WTC11 (cell line): ENCODE data around the gene PLSCR4. TPM values are rescaled to one million over a fixed set of nuclear protein-coding genes. Genes with fewer than 3 reads are reported as not detected.

ENCODE experiments used
- ATAC-seq: fragments of 200-7000 bp; cut with Tn5 transposase; 2 replicates; pipeline ENCODE4 v1.10.0; 2021; ENCODE audit warnings: mild to moderate bottlenecking, moderate library complexity
- CTCF ChIA-PET: fragments of 300-600 bp; sonication (Branson Sonifier 250); formaldehyde crosslinking; loops from one replicate; lab custom pipeline; 2021; ENCODE audit warnings: antibody characterized with exemption; lab: Charles Lee
- POLR2A ChIA-PET: fragments of 350-600 bp; sonication (Branson Sonifier 250); formaldehyde crosslinking; loops from one replicate; lab custom pipeline; 2021; ENCODE audit warnings: antibody characterized with exemption; lab: Charles Lee
- DNase-seq: peaks from one replicate; pipeline ENCODE4 v3.0.0; 2021; ENCODE audit warnings: low spot score
- H3K27ac Mint-ChIP-seq: 2 replicates; pipeline ENCODE4 v1.8.0; 2021; ENCODE audit warnings: mixed read lengths
- H3K27me3 Mint-ChIP-seq: 2 replicates; pipeline ENCODE4 v1.8.0; 2021; ENCODE audit warnings: low read depth, mild to moderate bottlenecking, moderate library complexity, mixed read lengths
- H3K36me3 Mint-ChIP-seq: 2 replicates; pipeline ENCODE4 v1.8.0; 2021; ENCODE audit warnings: mixed read lengths
- H3K4me1 Mint-ChIP-seq: 2 replicates; pipeline ENCODE4 v1.8.0; 2022; ENCODE audit warnings: mixed read lengths
- H3K4me3 Mint-ChIP-seq: 2 replicates; pipeline ENCODE4 v1.8.0; 2021; ENCODE audit warnings: mild to moderate bottlenecking, moderate library complexity, mixed read lengths
- H3K9me3 Mint-ChIP-seq: 2 replicates; pipeline ENCODE4 v1.8.0; 2021; ENCODE audit warnings: mixed read lengths
- CREM ChIP-seq: sonication (generic); formaldehyde crosslinking; IDR thresholded peaks from 2 replicates; pipeline ENCODE4 v1.8.1; 2022; ENCODE audit warnings: mild to moderate bottlenecking, missing genetic modification reagents, moderate library complexity
- GRHL2 ChIP-seq: fragments of 250-450 bp; sonication (Bioruptor Pico); IDR thresholded peaks from 2 replicates; pipeline ENCODE4 v1.8.0; 2022; ENCODE audit warnings: mild to moderate bottlenecking, moderate library complexity; ENCODE audit not compliant: insufficient replicate concordance, severe bottlenecking
- KAT7 ChIP-seq: sonication (generic); formaldehyde crosslinking; IDR thresholded peaks from 2 replicates; pipeline ENCODE4 v1.8.1; 2023; ENCODE audit warnings: missing genetic modification reagents, mild to moderate bottlenecking, borderline replicate concordance
- MXD4 ChIP-seq: fragments of 250-450 bp; sonication (Bioruptor Pico); IDR thresholded peaks from 2 replicates; pipeline ENCODE4 v1.8.0; 2021; ENCODE audit warnings: mild to moderate bottlenecking, moderate library complexity, borderline replicate concordance
- SMAD4 ChIP-seq: sonication (generic); formaldehyde crosslinking; IDR thresholded peaks from 2 replicates; pipeline ENCODE4 v1.8.0; 2022; ENCODE audit warnings: mild to moderate bottlenecking, missing genetic modification reagents
- SOX15 ChIP-seq: fragments of 250-450 bp; sonication (Bioruptor Pico); IDR thresholded peaks from 2 replicates; pipeline ENCODE4 v1.9.0; 2021; ENCODE audit warnings: mild to moderate bottlenecking
- TEAD1 ChIP-seq: sonication (generic); formaldehyde crosslinking; IDR thresholded peaks from 2 replicates; pipeline ENCODE4 v1.8.0; 2022; ENCODE audit warnings: mild to moderate bottlenecking, missing genetic modification reagents
- ZNF121 ChIP-seq: sonication (generic); formaldehyde crosslinking; IDR thresholded peaks from 2 replicates; pipeline ENCODE4 v1.8.0; 2023; ENCODE audit warnings: missing genetic modification reagents
- ZNF423 ChIP-seq: fragments of 250-450 bp; sonication (Bioruptor Pico); IDR thresholded peaks from 2 replicates; pipeline ENCODE4 v2.1.2; 2022; ENCODE audit warnings: mild to moderate bottlenecking, moderate library complexity
- ZNF671 ChIP-seq: fragments of 250-450 bp; sonication (Bioruptor Pico); IDR thresholded peaks from 2 replicates; pipeline ENCODE4 v1.8.0; 2021; ENCODE audit warnings: mild to moderate bottlenecking
- total RNA-seq: library from RNA; stranded (reverse); gene quantifications from 3 replicates; pipeline ENCODE4 v1.2.3, GENCODE V29; 2021
- TF ChIP-seq, protein P1 (sequence below): sonication (generic); formaldehyde crosslinking; IDR thresholded peaks from 2 replicates; pipeline ENCODE4 v1.8.1; 2023; ENCODE audit warnings: mild to moderate bottlenecking, moderate library complexity, missing genetic modification reagents
- TF ChIP-seq, protein P2 (sequence below): sonication (generic); formaldehyde crosslinking; IDR thresholded peaks from 2 replicates; pipeline ENCODE4 v1.8.1; 2022; ENCODE audit warnings: mild to moderate bottlenecking, missing genetic modification reagents, moderate library complexity, borderline replicate concordance
- TF ChIP-seq, protein P3 (sequence below): fragments of 250-450 bp; sonication (Bioruptor Pico); IDR thresholded peaks from 2 replicates; pipeline ENCODE4 v1.9.0; 2021; ENCODE audit warnings: mild to moderate bottlenecking, borderline replicate concordance
- TF ChIP-seq, protein P4 (sequence below): fragments of 250-450 bp; sonication (Bioruptor Pico); IDR thresholded peaks from 2 replicates; pipeline ENCODE4 v2.1.2; 2022; ENCODE audit warnings: mild to moderate bottlenecking, moderate library complexity
- TF ChIP-seq, protein P5 (sequence below): sonication (generic); formaldehyde crosslinking; IDR thresholded peaks from 2 replicates; pipeline ENCODE4 v1.8.1; 2023; ENCODE audit warnings: mild to moderate bottlenecking, missing genetic modification reagents, moderate library complexity
- TF ChIP-seq, protein P6 (sequence below): sonication (generic); formaldehyde crosslinking; IDR thresholded peaks from 2 replicates; pipeline ENCODE4 v1.8.0; 2023; ENCODE audit warnings: mild to moderate bottlenecking, missing genetic modification reagents
- TF ChIP-seq, protein P7 (sequence below): sonication (generic); formaldehyde crosslinking; IDR thresholded peaks from 2 replicates; pipeline ENCODE4 v1.8.0; 2022; ENCODE audit warnings: mild to moderate bottlenecking, missing genetic modification reagents
- TF ChIP-seq, protein P8 (sequence below): sonication (generic); formaldehyde crosslinking; IDR thresholded peaks from 2 replicates; pipeline ENCODE4 v1.8.0; 2023; ENCODE audit warnings: missing genetic modification reagents
- TF ChIP-seq, protein P9 (sequence below): sonication (generic); formaldehyde crosslinking; IDR thresholded peaks from 2 replicates; pipeline ENCODE4 v1.8.1; 2023; ENCODE audit warnings: mild to moderate bottlenecking, missing genetic modification reagents, moderate library complexity

PLSCR4 gene
- total RNA-seq, 1 experiment from 2014 or later, result 3.5 TPM

DNA sequence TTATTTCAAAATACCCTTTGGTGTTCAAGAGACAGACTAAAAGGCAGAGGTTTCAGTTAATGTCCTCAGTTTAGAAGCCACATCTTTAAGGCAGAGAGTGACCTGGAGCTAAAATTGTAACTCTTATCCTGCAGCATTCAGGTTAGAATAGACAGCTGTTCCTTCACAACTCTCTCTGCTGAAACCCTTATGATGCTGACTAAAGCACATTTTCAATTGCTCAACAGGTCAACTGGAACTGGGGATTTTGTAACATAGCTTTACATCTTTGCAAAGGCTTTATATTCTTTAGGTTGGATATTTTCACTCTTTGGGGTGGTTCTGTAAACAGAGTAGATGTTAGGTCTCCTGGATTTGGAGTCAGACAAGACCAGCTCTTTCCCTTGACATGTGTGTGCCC, 20.3 kb upstream of the PLSCR4 start (continued):
- TF ChIP-seq, protein P1, sequence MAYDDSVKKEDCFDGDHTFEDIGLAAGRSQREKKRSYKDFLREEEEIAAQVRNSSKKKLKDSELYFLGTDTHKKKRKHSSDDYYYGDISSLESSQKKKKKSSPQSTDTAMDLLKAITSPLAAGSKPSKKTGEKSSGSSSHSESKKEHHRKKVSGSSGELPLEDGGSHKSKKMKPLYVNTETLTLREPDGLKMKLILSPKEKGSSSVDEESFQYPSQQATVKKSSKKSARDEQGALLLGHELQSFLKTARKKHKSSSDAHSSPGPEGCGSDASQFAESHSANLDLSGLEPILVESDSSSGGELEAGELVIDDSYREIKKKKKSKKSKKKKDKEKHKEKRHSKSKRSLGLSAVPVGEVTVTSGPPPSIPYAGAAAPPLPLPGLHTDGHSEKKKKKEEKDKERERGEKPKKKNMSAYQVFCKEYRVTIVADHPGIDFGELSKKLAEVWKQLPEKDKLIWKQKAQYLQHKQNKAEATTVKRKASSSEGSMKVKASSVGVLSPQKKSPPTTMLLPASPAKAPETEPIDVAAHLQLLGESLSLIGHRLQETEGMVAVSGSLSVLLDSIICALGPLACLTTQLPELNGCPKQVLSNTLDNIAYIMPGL, result no peak
- TF ChIP-seq, protein P2, sequence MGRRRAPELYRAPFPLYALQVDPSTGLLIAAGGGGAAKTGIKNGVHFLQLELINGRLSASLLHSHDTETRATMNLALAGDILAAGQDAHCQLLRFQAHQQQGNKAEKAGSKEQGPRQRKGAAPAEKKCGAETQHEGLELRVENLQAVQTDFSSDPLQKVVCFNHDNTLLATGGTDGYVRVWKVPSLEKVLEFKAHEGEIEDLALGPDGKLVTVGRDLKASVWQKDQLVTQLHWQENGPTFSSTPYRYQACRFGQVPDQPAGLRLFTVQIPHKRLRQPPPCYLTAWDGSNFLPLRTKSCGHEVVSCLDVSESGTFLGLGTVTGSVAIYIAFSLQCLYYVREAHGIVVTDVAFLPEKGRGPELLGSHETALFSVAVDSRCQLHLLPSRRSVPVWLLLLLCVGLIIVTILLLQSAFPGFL (CRISPR knock-in tag), result no peak
- TF ChIP-seq MXD4 (CRISPR knock-in tag) (no peak), SOX15 (CRISPR knock-in tag) (no peak), SMAD4 (CRISPR knock-in tag) (no peak), ZNF423 (CRISPR knock-in tag) (no peak)

DNA sequence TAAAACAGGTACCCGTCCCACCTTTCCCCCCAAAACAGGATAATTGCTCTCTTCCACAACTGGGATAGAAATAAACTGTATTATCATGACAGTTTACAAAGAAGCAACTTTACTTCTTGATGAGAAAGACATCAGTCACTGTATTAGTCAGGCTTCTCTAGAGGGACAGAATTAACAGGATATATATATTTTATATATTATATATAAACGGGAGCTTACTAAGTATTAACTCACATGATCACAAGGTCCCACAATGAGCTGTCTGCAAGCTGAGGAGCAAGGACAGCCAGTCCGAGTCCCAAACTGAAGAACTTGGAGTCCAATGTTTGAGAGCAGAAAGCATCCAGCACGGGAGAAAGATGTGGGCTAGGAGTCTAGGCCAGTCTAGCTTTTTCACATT, 18.4 kb upstream of the PLSCR4 start:
- POLR2A ChIA-PET, result interaction anchor here (0.6 kb wide), 1 partner anchor 51 kb away, joined by 3 read pairs; no protein-coding TSS in a partner anchor
- CTCF ChIA-PET, result no interaction called here
- TF ChIP-seq, protein P3, sequence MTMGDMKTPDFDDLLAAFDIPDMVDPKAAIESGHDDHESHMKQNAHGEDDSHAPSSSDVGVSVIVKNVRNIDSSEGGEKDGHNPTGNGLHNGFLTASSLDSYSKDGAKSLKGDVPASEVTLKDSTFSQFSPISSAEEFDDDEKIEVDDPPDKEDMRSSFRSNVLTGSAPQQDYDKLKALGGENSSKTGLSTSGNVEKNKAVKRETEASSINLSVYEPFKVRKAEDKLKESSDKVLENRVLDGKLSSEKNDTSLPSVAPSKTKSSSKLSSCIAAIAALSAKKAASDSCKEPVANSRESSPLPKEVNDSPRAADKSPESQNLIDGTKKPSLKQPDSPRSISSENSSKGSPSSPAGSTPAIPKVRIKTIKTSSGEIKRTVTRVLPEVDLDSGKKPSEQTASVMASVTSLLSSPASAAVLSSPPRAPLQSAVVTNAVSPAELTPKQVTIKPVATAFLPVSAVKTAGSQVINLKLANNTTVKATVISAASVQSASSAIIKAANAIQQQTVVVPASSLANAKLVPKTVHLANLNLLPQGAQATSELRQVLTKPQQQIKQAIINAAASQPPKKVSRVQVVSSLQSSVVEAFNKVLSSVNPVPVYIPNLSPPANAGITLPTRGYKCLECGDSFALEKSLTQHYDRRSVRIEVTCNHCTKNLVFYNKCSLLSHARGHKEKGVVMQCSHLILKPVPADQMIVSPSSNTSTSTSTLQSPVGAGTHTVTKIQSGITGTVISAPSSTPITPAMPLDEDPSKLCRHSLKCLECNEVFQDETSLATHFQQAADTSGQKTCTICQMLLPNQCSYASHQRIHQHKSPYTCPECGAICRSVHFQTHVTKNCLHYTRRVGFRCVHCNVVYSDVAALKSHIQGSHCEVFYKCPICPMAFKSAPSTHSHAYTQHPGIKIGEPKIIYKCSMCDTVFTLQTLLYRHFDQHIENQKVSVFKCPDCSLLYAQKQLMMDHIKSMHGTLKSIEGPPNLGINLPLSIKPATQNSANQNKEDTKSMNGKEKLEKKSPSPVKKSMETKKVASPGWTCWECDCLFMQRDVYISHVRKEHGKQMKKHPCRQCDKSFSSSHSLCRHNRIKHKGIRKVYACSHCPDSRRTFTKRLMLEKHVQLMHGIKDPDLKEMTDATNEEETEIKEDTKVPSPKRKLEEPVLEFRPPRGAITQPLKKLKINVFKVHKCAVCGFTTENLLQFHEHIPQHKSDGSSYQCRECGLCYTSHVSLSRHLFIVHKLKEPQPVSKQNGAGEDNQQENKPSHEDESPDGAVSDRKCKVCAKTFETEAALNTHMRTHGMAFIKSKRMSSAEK (CRISPR knock-in tag), result no peak
- no peak for TF ChIP-seq CREM
- TF ChIP-seq, protein P4, sequence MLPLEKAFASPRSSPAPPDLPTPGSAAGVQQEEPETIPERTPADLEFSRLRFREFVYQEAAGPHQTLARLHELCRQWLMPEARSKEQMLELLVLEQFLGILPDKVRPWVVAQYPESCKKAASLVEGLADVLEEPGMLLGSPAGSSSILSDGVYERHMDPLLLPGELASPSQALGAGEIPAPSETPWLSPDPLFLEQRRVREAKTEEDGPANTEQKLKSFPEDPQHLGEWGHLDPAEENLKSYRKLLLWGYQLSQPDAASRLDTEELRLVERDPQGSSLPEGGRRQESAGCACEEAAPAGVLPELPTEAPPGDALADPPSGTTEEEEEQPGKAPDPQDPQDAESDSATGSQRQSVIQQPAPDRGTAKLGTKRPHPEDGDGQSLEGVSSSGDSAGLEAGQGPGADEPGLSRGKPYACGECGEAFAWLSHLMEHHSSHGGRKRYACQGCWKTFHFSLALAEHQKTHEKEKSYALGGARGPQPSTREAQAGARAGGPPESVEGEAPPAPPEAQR (CRISPR knock-in tag), result no peak
- no peak for TF ChIP-seq KAT7 (CRISPR knock-in tag)
- TF ChIP-seq ZNF671 (CRISPR knock-in tag), result no peak
- TF ChIP-seq, protein P5, sequence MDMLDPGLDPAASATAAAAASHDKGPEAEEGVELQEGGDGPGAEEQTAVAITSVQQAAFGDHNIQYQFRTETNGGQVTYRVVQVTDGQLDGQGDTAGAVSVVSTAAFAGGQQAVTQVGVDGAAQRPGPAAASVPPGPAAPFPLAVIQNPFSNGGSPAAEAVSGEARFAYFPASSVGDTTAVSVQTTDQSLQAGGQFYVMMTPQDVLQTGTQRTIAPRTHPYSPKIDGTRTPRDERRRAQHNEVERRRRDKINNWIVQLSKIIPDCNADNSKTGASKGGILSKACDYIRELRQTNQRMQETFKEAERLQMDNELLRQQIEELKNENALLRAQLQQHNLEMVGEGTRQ (CRISPR knock-in tag), result no peak
- TF ChIP-seq TEAD1, result no peak
- TF ChIP-seq GRHL2 (CRISPR knock-in tag), result no peak
- TF ChIP-seq, protein P6, sequence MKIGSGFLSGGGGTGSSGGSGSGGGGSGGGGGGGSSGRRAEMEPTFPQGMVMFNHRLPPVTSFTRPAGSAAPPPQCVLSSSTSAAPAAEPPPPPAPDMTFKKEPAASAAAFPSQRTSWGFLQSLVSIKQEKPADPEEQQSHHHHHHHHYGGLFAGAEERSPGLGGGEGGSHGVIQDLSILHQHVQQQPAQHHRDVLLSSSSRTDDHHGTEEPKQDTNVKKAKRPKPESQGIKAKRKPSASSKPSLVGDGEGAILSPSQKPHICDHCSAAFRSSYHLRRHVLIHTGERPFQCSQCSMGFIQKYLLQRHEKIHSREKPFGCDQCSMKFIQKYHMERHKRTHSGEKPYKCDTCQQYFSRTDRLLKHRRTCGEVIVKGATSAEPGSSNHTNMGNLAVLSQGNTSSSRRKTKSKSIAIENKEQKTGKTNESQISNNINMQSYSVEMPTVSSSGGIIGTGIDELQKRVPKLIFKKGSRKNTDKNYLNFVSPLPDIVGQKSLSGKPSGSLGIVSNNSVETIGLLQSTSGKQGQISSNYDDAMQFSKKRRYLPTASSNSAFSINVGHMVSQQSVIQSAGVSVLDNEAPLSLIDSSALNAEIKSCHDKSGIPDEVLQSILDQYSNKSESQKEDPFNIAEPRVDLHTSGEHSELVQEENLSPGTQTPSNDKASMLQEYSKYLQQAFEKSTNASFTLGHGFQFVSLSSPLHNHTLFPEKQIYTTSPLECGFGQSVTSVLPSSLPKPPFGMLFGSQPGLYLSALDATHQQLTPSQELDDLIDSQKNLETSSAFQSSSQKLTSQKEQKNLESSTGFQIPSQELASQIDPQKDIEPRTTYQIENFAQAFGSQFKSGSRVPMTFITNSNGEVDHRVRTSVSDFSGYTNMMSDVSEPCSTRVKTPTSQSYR, result no peak
- TF ChIP-seq ZNF121 (CRISPR knock-in tag), result no peak
- TF ChIP-seq, protein P7, sequence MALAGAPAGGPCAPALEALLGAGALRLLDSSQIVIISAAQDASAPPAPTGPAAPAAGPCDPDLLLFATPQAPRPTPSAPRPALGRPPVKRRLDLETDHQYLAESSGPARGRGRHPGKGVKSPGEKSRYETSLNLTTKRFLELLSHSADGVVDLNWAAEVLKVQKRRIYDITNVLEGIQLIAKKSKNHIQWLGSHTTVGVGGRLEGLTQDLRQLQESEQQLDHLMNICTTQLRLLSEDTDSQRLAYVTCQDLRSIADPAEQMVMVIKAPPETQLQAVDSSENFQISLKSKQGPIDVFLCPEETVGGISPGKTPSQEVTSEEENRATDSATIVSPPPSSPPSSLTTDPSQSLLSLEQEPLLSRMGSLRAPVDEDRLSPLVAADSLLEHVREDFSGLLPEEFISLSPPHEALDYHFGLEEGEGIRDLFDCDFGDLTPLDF (CRISPR knock-in tag), result no peak
- TF ChIP-seq, protein P8, sequence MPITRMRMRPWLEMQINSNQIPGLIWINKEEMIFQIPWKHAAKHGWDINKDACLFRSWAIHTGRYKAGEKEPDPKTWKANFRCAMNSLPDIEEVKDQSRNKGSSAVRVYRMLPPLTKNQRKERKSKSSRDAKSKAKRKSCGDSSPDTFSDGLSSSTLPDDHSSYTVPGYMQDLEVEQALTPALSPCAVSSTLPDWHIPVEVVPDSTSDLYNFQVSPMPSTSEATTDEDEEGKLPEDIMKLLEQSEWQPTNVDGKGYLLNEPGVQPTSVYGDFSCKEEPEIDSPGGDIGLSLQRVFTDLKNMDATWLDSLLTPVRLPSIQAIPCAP (CRISPR knock-in tag), result no peak
- TF ChIP-seq, protein P9, sequence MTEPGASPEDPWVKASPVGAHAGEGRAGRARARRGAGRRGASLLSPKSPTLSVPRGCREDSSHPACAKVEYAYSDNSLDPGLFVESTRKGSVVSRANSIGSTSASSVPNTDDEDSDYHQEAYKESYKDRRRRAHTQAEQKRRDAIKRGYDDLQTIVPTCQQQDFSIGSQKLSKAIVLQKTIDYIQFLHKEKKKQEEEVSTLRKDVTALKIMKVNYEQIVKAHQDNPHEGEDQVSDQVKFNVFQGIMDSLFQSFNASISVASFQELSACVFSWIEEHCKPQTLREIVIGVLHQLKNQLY, result no peak
- Mint-ChIP-seq H3K36me3 (peaks cover 10% of the 10 kb centered on the region), H3K4me3 (no peak overlapping the region), H3K27ac (no peak overlapping the region), H3K4me1 (peaks cover 36% of the 10 kb centered on the region), H3K9me3 (peaks cover 17% of the 10 kb centered on the region), H3K27me3 (no peaks in the 10 kb centered on the region)
- no peak for ATAC-seq
- DNase-seq, result no peak
